GM12878 (cell line): ENCODE measurements around the gene DNAJB2. TPM values are rescaled to one million over a fixed set of nuclear protein-coding genes. Genes with fewer than 3 reads are reported as not detected.

Experiments
- CHD4 ChIP-seq: fragments of 200-600 bp; sonication (generic); IDR thresholded peaks from 2 replicates; pipeline ENCODE4 v1.6.1; 2016; ENCODE audit warnings: mild to moderate bottlenecking
- CREB1 ChIP-seq: IDR thresholded peaks from 2 replicates; pipeline ENCODE4 v1.6.1; 2012; ENCODE audit warnings: low read depth, mild to moderate bottlenecking, inconsistent platforms
- EED ChIP-seq: sonication (generic); IDR thresholded peaks from 2 replicates; pipeline ENCODE4 v1.6.1; 2016; ENCODE audit warnings: antibody characterized with exemption, low read depth
- IKZF2 ChIP-seq, 2 experiments: fragments of 450-650 bp; IDR thresholded peaks; 2 replicates each; pipeline ENCODE4 v1.6.1; 2017; ENCODE audit warnings: mild to moderate bottlenecking in 2 of 2, moderate library complexity in 2 of 2
- JUND ChIP-seq: IDR thresholded peaks from 2 replicates; pipeline ENCODE4 v1.6.1; 2012; ENCODE audit warnings: low read depth, mild to moderate bottlenecking, low read length, improper control_type of control experiment, moderate library complexity
- POLR2AphosphoS2 ChIP-seq: IDR thresholded peaks from 2 replicates; pipeline ENCODE4 v1.6.1; 2011; ENCODE audit warnings: low read depth, mild to moderate bottlenecking, low read length, improper control_type of control experiment, moderate library complexity
- RAD51 ChIP-seq: fragments of 450-650 bp; IDR thresholded peaks from 2 replicates; pipeline ENCODE4 v1.6.1; 2016; ENCODE audit warnings: moderate library complexity, mild to moderate bottlenecking, inconsistent platforms
- TARDBP ChIP-seq: IDR thresholded peaks from 2 replicates; pipeline ENCODE4 v1.6.1; 2016; ENCODE audit warnings: borderline replicate concordance
- polyA plus RNA-seq, 11 experiments: library from polyadenylated mRNA; depleted of rRNA in 4 of 11; unstranded in 6 of 11; stranded (reverse) in 5 of 11; fragments of >200 nt; fragmentation: Nextera tagmentation in 4 of 11; fragmentation: Illumina TruSeq in 1 of 11; extraction: Ambion mirVana in 4 of 11; extraction: Trizol in 1 of 11; gene quantifications; 1 replicate in 1 of 11; 2 replicates in 10 of 11; pipeline versions ENCODE4 v1.2.1 to v1.2.3, GENCODE V29; 2011 to 2016; ENCODE audit warnings: inconsistent platforms in 2 of 11, missing spikeins in 2 of 11, low read depth in 1 of 11
- total RNA-seq, 4 experiments: library from RNA; depleted of rRNA in 3 of 4; stranded (reverse); fragments of >200 nt in 3 of 4; fragmentation: Illumina TruSeq in 1 of 4; extraction: Trizol in 1 of 4; gene quantifications; 2 replicates each; pipeline versions ENCODE4 v1.2.1 to v1.2.3, GENCODE V29; 2013 to 2021
- TF ChIP-seq, protein P1 (sequence below): IDR thresholded peaks from 2 replicates; pipeline ENCODE4 v1.6.1; 2012; ENCODE audit warnings: low read depth, low read length, improper control_type of control experiment
- TF ChIP-seq, protein P2 (sequence below): IDR thresholded peaks from 2 replicates; pipeline ENCODE4 v1.6.1; 2012; ENCODE audit warnings: low read depth, low read length, improper control_type of control experiment
- TF ChIP-seq, protein P3 (sequence below): IDR thresholded peaks from 2 replicates; pipeline ENCODE4 v1.6.1; 2011; ENCODE audit warnings: low read depth, mild to moderate bottlenecking, low read length, moderate library complexity, borderline replicate concordance; ENCODE audit errors: extremely low read depth
- TF ChIP-seq, protein P4 (sequence below): fragments of 450-650 bp; IDR thresholded peaks from 2 replicates; pipeline ENCODE4 v1.6.1; 2017; ENCODE audit warnings: mild to moderate bottlenecking

Gene DNAJB2
- total and polyA plus RNA-seq, 10 of the 15 experiments (the other 5 are each of a cell fraction or from before 2014, with no cell fraction given) = 0.26 to 36.5 (median 12.5) TPM

DNA sequence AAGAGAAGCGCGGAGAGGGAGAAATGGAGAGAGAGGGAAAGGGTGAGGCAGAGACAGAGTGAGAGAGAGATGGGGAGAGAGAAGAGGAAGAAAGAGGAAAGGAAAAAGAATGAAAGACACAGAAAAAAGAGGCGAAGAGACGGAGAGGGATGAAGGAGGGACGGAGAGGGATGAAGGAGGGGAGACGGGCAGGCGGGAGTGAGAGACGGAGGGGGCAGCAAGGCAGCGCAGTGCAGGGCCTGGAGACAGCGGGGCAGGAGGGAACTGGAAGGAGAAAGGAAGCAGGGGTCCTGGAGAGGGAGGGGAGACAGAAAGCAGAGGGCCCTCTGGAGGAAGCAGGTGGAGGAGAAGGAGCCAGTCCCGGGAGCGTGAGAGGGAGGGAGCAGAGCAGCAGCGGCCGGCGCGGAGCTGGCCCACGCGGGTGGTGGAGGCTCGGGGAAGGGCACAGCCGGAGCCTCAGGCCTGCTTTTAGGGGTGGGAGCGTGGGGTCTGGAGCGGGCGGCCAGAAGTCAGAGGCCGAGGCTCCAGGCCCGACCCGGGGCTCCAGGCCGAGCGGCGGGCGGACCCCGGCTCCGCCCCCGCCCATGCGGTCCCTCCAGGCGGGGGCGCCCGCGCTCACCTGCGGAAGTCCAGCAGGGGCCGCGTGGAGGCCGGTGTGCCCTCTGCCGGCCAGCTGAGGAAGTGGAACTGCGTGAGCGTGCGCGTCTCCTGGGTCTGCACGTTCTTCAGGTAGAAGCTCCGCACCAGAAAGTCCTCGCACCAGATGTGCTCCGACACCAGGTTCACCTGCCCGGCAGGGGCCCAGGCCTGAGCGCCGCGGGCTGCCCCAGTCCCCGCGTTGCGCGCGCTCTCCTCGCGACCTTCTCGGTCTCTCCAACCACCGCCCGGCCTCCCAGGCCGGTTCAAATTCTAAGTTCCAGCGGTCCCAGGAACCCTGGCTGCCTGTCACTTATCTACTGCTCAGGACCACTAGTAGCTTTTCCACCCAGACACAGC is 15.5 kb downstream of the DNAJB2 start (continued):
- TF ChIP-seq CREB1 (peak; percentile 63; the same call in 1 of the 2 replicates), EED (peak; percentile 19; the same call in 1 of the 2 replicates), TARDBP (peak; percentile 53; the same call in 1 of the 2 replicates), RAD51 (no peak), JUND (0 out of 2 replicates have a peak, but pooled peaks have one; percentile 18), POLR2AphosphoS2 (no peak), IKZF2 (IDR thresholded peaks at IDR 0.05) (no peak), CHD4 (no peak)
- TF ChIP-seq, protein P1, sequence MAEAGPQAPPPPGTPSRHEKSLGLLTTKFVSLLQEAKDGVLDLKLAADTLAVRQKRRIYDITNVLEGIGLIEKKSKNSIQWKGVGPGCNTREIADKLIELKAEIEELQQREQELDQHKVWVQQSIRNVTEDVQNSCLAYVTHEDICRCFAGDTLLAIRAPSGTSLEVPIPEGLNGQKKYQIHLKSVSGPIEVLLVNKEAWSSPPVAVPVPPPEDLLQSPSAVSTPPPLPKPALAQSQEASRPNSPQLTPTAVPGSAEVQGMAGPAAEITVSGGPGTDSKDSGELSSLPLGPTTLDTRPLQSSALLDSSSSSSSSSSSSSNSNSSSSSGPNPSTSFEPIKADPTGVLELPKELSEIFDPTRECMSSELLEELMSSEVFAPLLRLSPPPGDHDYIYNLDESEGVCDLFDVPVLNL = no peak
- TF ChIP-seq, protein P2, sequence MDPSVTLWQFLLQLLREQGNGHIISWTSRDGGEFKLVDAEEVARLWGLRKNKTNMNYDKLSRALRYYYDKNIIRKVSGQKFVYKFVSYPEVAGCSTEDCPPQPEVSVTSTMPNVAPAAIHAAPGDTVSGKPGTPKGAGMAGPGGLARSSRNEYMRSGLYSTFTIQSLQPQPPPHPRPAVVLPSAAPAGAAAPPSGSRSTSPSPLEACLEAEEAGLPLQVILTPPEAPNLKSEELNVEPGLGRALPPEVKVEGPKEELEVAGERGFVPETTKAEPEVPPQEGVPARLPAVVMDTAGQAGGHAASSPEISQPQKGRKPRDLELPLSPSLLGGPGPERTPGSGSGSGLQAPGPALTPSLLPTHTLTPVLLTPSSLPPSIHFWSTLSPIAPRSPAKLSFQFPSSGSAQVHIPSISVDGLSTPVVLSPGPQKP = 0 out of 2 replicates have a peak, but pooled peaks have one; percentile 46
- TF ChIP-seq, protein P3, sequence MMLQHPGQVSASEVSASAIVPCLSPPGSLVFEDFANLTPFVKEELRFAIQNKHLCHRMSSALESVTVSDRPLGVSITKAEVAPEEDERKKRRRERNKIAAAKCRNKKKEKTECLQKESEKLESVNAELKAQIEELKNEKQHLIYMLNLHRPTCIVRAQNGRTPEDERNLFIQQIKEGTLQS = peak; percentile 51; the same call in 1 of the 2 replicates
- TF ChIP-seq, protein P4, sequence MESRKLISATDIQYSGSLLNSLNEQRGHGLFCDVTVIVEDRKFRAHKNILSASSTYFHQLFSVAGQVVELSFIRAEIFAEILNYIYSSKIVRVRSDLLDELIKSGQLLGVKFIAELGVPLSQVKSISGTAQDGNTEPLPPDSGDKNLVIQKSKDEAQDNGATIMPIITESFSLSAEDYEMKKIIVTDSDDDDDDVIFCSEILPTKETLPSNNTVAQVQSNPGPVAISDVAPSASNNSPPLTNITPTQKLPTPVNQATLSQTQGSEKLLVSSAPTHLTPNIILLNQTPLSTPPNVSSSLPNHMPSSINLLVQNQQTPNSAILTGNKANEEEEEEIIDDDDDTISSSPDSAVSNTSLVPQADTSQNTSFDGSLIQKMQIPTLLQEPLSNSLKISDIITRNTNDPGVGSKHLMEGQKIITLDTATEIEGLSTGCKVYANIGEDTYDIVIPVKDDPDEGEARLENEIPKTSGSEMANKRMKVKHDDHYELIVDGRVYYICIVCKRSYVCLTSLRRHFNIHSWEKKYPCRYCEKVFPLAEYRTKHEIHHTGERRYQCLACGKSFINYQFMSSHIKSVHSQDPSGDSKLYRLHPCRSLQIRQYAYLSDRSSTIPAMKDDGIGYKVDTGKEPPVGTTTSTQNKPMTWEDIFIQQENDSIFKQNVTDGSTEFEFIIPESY = no peak
